GM21529 (cell line): ENCODE measurements around the gene SAMD4A.

Source experiments
- ATAC-seq: cut with Tn5 transposase; IDR thresholded peaks from one replicate; pipeline ENCODE4 v1.9.1; 2021; ENCODE audit not compliant: unreplicated experiment

Gene SAMD4A

GRCh38 chr14:54775486-54776140, 208.7 kb downstream of the SAMD4A start:
- ATAC-seq = no peak

DNA sequence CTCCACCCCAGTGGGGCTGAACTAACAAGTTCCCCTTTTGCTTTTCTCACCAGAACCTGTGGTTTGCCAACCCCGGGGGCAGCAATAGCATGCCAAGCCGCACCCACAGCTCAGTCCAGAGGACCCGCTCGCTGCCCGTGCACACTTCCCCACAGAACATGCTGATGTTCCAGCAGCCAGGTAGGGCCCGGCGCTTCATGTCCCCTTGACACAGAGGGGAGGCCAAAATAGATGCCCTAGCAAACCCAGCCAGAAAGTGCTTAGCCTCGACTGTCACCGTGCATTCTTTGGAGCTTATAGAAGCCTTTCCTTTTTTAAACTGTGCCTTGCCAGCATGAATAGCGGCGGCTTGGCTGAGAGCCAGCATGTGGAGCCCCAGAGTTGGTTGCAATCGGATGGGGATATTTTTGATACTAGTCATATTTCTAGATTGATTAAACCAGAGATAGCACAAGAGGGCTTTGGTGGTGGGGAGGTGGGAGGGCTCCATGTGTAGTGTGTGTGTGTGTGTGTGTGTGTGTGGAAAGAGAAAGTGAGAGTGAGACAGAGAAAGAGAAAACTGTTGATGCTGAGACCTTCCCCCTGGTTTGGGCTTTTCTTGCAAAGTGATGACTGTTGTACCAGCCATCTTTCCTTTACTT, 209.6 kb downstream of the SAMD4A start:
- no peak for ATAC-seq

DNA sequence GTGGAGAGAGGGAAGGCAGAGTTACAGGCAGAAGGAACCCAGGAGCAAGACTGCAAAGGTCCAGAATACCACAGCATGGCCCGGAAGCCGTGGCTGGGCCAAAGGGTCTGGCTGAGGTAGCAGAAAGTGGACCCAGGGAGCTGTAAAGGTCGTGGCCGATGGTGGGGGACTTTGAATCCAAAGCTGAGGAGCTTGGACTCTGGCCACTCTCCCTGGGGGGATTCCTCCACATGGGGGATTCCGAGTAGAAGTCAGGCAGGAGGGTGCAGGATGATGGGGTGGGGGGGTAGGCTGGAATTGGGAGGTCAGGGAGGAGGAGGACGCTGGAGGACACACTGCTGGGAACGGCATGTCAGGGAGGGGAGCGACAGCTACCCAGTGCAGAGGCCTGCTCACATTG, 210.5 kb downstream of the SAMD4A start:
- no peak for ATAC-seq

GRCh38 chr14:54778618-54779345, 211.9 kb downstream of the SAMD4A start:
- ATAC-seq = no peak

DNA sequence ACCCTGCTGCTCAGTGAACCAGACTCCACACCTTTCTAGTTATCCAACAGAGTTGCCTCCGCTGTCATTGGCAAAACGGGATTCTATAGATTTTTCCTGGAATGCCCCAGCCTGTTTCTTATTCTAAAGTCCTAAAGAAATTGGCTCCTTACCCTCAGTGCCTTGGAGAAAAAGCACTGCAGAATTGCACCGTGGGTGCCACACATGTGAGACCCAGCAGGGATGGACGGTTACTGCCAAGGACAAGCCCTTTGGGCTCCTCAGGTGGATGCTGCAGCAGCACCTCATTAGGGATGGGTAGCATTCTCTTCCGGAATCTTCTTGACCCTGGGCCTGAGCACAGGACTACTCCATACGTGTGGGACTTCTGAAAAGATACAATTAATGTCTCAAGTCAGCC, 214.2 kb downstream of the SAMD4A start:
- ATAC-seq = no peak

- no peak for ATAC-seq
Measured at GRCh38 chr14:54781961-54782750, 215.2 kb downstream of the SAMD4A start.

DNA sequence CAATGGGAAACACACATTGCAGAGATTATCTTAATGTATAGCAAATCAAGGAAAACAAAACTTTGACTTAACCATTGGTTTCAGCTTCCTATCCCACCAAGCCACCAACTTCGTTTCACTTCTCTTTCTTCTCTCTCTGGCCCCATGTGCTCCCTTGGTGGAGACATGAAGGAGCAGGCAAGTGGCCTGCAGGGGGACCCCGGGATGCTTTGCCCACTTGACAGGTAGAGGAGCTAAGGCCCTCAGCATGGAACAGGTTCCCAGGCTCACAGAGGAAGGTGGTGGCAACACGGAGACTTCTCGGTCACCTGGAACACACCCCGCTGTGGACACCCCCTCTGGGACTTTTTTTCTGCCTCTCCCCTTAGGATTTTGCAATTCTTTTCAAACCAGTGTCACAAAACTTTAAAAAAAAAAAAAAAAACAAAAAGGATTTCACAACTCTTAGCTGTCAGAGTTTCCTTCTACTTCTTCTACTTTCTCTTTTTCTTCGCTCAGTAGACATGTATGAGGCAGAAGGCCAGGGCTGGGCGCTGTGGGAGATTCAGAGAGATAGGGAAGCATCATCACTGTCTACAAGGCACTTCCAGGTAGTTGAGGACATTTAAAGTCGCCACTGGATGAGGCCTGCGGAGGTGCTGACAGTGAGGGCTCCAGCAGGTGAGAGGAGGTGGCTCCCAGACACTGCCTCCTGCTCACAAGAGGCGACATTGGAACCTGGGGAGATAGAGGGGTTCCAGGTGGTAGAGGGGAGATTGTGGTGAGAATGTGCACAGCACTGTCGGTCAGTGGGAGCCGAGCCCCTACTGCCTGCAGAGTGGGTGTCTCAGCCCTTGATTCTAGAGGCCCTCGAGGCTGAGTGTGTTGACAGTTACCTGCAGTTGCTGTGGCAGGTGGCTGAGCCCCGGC, 216.1 kb downstream of the SAMD4A start:
- ATAC-seq = peak; percentile 89

DNA sequence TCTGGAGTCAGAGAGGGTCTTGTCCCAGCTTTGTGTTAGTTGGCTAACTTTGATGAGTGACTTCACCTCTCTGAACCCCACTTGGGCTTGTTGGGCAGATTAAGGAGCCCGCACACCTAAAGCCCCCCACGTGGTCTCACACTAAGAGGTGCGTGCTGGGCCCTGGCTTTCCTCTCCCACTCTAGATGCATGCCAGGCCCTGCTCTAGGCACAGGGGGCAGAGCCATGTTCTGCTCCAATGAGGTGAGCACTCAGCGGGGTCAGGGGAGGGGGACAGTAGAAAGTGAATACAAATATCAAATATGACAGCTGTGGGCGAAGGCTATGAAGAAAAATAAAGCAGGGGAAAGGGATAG, 216.7 kb downstream of the SAMD4A start:
- no peak for ATAC-seq

GRCh38 chr14:54784060-54784459, 217.1 kb downstream of the SAMD4A start:
- no peak for ATAC-seq

DNA sequence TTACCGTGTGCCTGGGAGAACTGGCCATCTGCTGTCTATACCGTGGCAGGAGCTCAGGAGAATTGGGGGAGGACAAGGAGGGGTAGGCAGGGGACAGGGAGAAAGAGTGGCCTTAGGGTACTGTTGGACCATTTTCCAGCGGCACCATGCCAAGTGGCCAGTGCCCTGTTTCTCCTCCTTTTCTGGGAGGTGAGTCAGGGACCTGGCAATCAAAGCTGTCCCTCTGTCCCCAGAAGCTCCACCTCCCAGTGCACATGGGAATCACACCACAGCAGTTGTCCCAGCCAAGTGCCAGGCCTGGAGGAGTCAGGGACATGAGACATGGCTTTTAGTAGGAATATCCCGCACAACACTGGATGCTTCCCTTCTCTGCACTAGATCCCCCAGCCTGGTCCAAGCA, 217.7 kb downstream of the SAMD4A start:
- ATAC-seq = no peak

DNA sequence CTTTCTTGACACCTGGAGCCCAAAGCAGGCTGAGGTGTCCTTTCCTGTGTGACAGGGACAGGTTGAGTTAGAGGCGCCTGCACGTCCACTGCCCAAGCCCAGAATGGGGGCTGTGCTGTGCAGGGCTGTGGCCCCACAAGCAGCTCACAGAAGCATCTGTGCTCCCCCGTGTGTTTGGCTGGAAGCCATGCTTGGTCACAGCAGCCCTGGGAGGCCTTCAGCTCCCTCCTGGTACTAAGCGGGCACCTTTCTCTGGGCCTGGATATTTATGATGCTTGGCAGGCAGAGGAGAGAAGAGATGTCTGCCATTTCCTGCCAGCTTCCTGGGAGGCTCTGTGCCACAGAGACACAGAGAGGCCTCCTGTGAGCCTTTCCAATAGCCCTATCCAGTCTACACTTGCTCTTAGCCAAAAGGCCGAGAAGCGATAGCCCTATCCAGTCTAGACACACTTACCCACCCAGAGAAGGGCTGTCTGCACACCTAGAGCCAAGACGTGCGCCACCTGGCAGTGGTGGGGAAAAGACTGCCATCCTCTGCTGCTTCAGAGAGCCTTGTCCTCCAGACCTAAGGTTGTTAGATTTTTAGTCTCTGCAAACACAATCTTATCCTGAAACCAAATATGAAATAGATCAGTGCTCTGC, 218.3 kb downstream of the SAMD4A start:
- ATAC-seq = no peak

- no peak for ATAC-seq
Measured at GRCh38 chr14:54785778-54786770, 219.1 kb downstream of the SAMD4A start.

DNA sequence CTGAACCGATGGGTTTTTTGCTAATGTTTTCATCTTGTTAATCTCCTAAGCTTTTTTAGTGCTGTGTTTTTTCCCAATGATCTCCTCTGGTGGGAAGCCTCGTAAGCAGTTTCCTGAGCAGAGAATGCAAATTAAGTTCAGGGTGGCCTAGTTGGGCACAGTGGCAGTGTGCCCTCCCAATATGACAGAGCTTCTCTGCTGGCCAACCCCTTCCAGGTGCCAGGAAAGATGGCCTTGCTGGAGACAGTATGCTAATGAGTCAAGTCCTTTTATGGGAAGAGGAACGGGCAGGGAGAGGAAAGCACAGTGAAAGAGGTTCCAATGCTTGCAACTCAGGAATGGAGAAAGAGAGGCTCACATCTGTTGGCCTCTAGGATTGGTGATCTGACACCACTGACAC, 219.9 kb downstream of the SAMD4A start:
- no peak for ATAC-seq

- no peak for ATAC-seq
Measured at GRCh38 chr14:54787261-54787660, 220.3 kb downstream of the SAMD4A start.

- ATAC-seq = no peak
Measured at GRCh38 chr14:54788701-54789100, 221.8 kb downstream of the SAMD4A start.

DNA sequence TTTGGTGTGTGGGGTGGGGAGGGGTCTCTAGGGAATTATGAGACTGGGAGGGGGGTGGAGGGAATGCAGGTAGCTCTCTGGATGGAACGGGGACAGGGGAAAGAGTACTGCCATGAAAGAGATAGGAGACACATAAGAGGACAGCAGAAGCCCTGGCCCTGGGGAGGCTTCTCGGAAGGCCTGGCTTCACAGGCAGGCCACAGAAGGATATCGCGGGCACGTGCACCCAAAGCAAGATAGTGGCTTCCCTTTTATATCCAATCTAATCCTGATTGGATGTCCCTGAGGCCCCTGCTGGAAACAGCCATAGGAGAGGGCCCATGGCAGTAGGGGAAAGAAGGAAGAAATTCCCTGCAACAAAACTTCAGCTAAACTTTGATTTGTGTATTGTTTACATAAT, 222.2 kb downstream of the SAMD4A start:
- ATAC-seq = no peak

GRCh38 chr14:54789781-54790480, 223.0 kb downstream of the SAMD4A start:
- ATAC-seq = no peak

DNA sequence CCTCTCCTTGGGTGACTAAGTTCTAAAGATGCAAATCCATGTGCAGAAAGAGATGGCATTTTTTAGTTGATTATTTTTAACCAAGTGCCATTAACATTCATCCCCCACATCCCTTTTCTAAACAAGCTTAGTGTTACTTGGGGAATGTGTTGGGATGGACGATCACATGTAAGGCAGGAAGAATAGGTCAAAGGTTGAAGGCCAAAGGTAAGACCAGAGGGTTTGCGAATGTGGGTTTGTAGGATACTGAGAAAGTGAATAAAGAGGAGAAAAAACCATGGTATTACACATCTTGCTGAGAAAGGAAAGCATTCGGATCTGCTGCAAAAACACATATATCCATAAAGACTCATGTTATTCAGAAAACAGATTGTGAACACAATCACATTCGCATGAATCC, 224.1 kb downstream of the SAMD4A start:
- ATAC-seq = no peak
